ENCODE data around the gene NOXRED1.

Gene NOXRED1

GRCh38 chr14:77372304-77372841 lies 51.0 kb downstream of the NOXRED1 start:
- H3K27ac ChIP-seq (ENCODE audit: insufficient read depth in 1 of 2, low read depth in 1 of 2, low read length in 2 of 2, poor library complexity in 1 of 2, severe bottlenecking in 2 of 2) = peak overlapping the region; percentile 47 to 64
- WGBS (ENCODE audit: insufficient coverage) = 6% methylated on average over 4 of the region's 4 CpGs
- no peaks in the 10 kb centered on the region for H3K9me3 ChIP-seq (ENCODE audit: control extremely low read depth in 1 of 5, control insufficient read depth in 4 of 5, insufficient read depth in 2 of 5, low read depth in 1 of 5, low read length in 4 of 5)
- H3K4me3 ChIP-seq (ENCODE audit: control insufficient read depth in 1 of 7, extremely low read depth in 1 of 7, insufficient read depth in 4 of 7, low read depth in 2 of 7, low read length in 6 of 7) = peak overlapping the region in 3 of 7 experiments; percentile 13 to 26 (median 15)
- CTCF ChIA-PET = interaction anchor here (1.3 kb wide), 1 partner anchor 87 kb away, joined by 3 read pairs; no protein-coding TSS in a partner anchor
- peaks cover 13 to 61% (median 43%) of the 10 kb centered on the region in 4 experiments for H3K4me1 ChIP-seq (ENCODE audit: control extremely low read depth in 1 of 4, control insufficient read depth in 4 of 4, insufficient read depth in 4 of 4, low read length in 3 of 4)
- peak; percentile 23 to 71 (median 51) for DNase-seq
- H3K36me3 ChIP-seq (ENCODE audit: control insufficient read depth in 4 of 4, insufficient read depth in 4 of 4, low read length in 3 of 4) = peaks cover 0 to 4% (median 0%) of the 10 kb centered on the region in 4 experiments
- POLR2A ChIA-PET = no interaction called here
- H3K27me3 ChIP-seq (replicated peaks in 2 of 5; ENCODE audit: control insufficient read depth in 4 of 5, insufficient read depth in 5 of 5, low read length in 4 of 5) = no peaks in the 10 kb centered on the region

GRCh38 chr14:77369285-77369684 lies 54.0 kb downstream of the NOXRED1 start:
- Histone ChIP-seq H3K4me3 (ENCODE audit: control insufficient read depth in 1 of 7, extremely low read depth in 1 of 7, insufficient read depth in 4 of 7, low read depth in 2 of 7, low read length in 6 of 7) (peak overlapping the region in 2 of 7 experiments; percentile 13 to 21), H3K4me1 (ENCODE audit: control extremely low read depth in 1 of 4, control insufficient read depth in 4 of 4, insufficient read depth in 4 of 4, low read length in 3 of 4) (peaks cover 7 to 40% (median 26%) of the 10 kb centered on the region in 4 experiments), H3K36me3 (ENCODE audit: control insufficient read depth in 4 of 4, insufficient read depth in 4 of 4, low read length in 3 of 4) (peaks cover 0 to 4% (median 2%) of the 10 kb centered on the region in 4 experiments), H3K27me3 (replicated peaks in 2 of 5; ENCODE audit: control insufficient read depth in 4 of 5, insufficient read depth in 5 of 5, low read length in 4 of 5) (no peaks in the 10 kb centered on the region), H3K27ac (ENCODE audit: insufficient read depth in 1 of 2, low read depth in 1 of 2, low read length in 2 of 2, poor library complexity in 1 of 2, severe bottlenecking in 2 of 2) (no peak overlapping the region), H3K9me3 (ENCODE audit: control extremely low read depth in 1 of 5, control insufficient read depth in 4 of 5, insufficient read depth in 2 of 5, low read depth in 1 of 5, low read length in 4 of 5) (no peaks in the 10 kb centered on the region)
- CTCF ChIA-PET = interaction anchor here (1.0 to 1.3 kb wide), 2 partner anchors 10 to 183 kb away, joined by 3 read pairs; no protein-coding TSS in a partner anchor
- WGBS (ENCODE audit: insufficient coverage) = 0% methylated on average over 1 of the region's 1 CpG
- DNase-seq = peak in 1 of 3 donors; percentile 23
- POLR2A ChIA-PET = no interaction called here

- POLR2A ChIA-PET = interaction anchor here (0.5 kb wide), 1 partner anchor 140 kb away, joined by 3 read pairs; no protein-coding TSS in a partner anchor
- CTCF ChIA-PET = interaction anchor here (1.6 kb wide), 1 partner anchor 10 kb away, joined by 5 read pairs; no protein-coding TSS in a partner anchor
- WGBS (ENCODE audit: insufficient coverage) = 93% methylated on average over 2 of the region's 3 CpGs
These were observed 59.2 kb downstream of the NOXRED1 start for GRCh38 chr14:77364146-77364545.

GRCh38 chr14:77359626-77360025 lies 63.7 kb downstream of the NOXRED1 start:
- peaks cover 0 to 4% (median 1%) of the 10 kb centered on the region in 4 experiments for H3K36me3 ChIP-seq (ENCODE audit: control insufficient read depth in 4 of 4, insufficient read depth in 4 of 4, low read length in 3 of 4)
- POLR2A ChIA-PET = no interaction called here
- DNase-seq = no peak
- CTCF ChIA-PET = interaction anchor here (1.4 kb wide), 1 partner anchor 10 kb away, joined by 3 read pairs; no protein-coding TSS in a partner anchor
- H3K27me3 ChIP-seq (replicated peaks in 2 of 5; ENCODE audit: control insufficient read depth in 4 of 5, insufficient read depth in 5 of 5, low read length in 4 of 5) = no peaks in the 10 kb centered on the region
- no peak overlapping the region for H3K27ac ChIP-seq (ENCODE audit: insufficient read depth in 1 of 2, low read depth in 1 of 2, low read length in 2 of 2, poor library complexity in 1 of 2, severe bottlenecking in 2 of 2)
- peaks cover 0 to 3% (median 0%) of the 10 kb centered on the region in 5 experiments for H3K9me3 ChIP-seq (ENCODE audit: control extremely low read depth in 1 of 5, control insufficient read depth in 4 of 5, insufficient read depth in 2 of 5, low read depth in 1 of 5, low read length in 4 of 5)
- WGBS (ENCODE audit: insufficient coverage) = no CpG with 5 or more reads among the region's 1 CpG
- no peak overlapping the region for H3K4me3 ChIP-seq (ENCODE audit: control insufficient read depth in 1 of 7, extremely low read depth in 1 of 7, insufficient read depth in 4 of 7, low read depth in 2 of 7, low read length in 6 of 7)
- peaks cover 0 to 3% (median 0%) of the 10 kb centered on the region in 4 experiments for H3K4me1 ChIP-seq (ENCODE audit: control extremely low read depth in 1 of 4, control insufficient read depth in 4 of 4, insufficient read depth in 4 of 4, low read length in 3 of 4)

More at GRCh38 chr14:77364146-77364545, 59.2 kb downstream of the NOXRED1 start:
- peaks cover 0 to 3% (median 0%) of the 10 kb centered on the region in 5 experiments for H3K9me3 ChIP-seq (ENCODE audit: control extremely low read depth in 1 of 5, control insufficient read depth in 4 of 5, insufficient read depth in 2 of 5, low read depth in 1 of 5, low read length in 4 of 5)
- no peak overlapping the region for H3K27ac ChIP-seq (ENCODE audit: insufficient read depth in 1 of 2, low read depth in 1 of 2, low read length in 2 of 2, poor library complexity in 1 of 2, severe bottlenecking in 2 of 2)
- H3K27me3 ChIP-seq (replicated peaks in 2 of 5; ENCODE audit: control insufficient read depth in 4 of 5, insufficient read depth in 5 of 5, low read length in 4 of 5) = no peaks in the 10 kb centered on the region
- H3K36me3 ChIP-seq (ENCODE audit: control insufficient read depth in 4 of 4, insufficient read depth in 4 of 4, low read length in 3 of 4) = peaks cover 0 to 4% (median 2%) of the 10 kb centered on the region in 4 experiments
- no peak overlapping the region for H3K4me3 ChIP-seq (ENCODE audit: control insufficient read depth in 1 of 7, extremely low read depth in 1 of 7, insufficient read depth in 4 of 7, low read depth in 2 of 7, low read length in 6 of 7)
- DNase-seq = no peak
- H3K4me1 ChIP-seq (ENCODE audit: control extremely low read depth in 1 of 4, control insufficient read depth in 4 of 4, insufficient read depth in 4 of 4, low read length in 3 of 4) = peaks cover 0 to 6% (median 2%) of the 10 kb centered on the region in 4 experiments

GRCh38 chr14:77356899-77357298 lies 66.4 kb downstream of the NOXRED1 start:
- H3K4me1 ChIP-seq (ENCODE audit: control extremely low read depth in 1 of 4, control insufficient read depth in 4 of 4, insufficient read depth in 4 of 4, low read length in 3 of 4) = no peaks in the 10 kb centered on the region
- no peak for DNase-seq
- POLR2A ChIA-PET = no interaction called here
- no peak overlapping the region for H3K4me3 ChIP-seq (ENCODE audit: control insufficient read depth in 1 of 7, extremely low read depth in 1 of 7, insufficient read depth in 4 of 7, low read depth in 2 of 7, low read length in 6 of 7)
- peaks cover 0 to 4% (median 1%) of the 10 kb centered on the region in 4 experiments for H3K36me3 ChIP-seq (ENCODE audit: control insufficient read depth in 4 of 4, insufficient read depth in 4 of 4, low read length in 3 of 4)
- H3K27me3 ChIP-seq (replicated peaks in 2 of 5; ENCODE audit: control insufficient read depth in 4 of 5, insufficient read depth in 5 of 5, low read length in 4 of 5) = no peaks in the 10 kb centered on the region
- WGBS (ENCODE audit: insufficient coverage) = 92% methylated on average over 4 of the region's 4 CpGs
- CTCF ChIA-PET = interaction anchor here (0.6 to 1.5 kb wide), 2 partner anchors 28 to 136 kb away, joined by 3 read pairs; no protein-coding TSS in a partner anchor
- H3K27ac ChIP-seq (ENCODE audit: insufficient read depth in 1 of 2, low read depth in 1 of 2, low read length in 2 of 2, poor library complexity in 1 of 2, severe bottlenecking in 2 of 2) = no peak overlapping the region
- H3K9me3 ChIP-seq (ENCODE audit: control extremely low read depth in 1 of 5, control insufficient read depth in 4 of 5, insufficient read depth in 2 of 5, low read depth in 1 of 5, low read length in 4 of 5) = no peaks in the 10 kb centered on the region

GRCh38 chr14:77355811-77356210 lies 67.5 kb downstream of the NOXRED1 start:
- WGBS (ENCODE audit: insufficient coverage) = 98% methylated on average over 4 of the region's 4 CpGs
- no peaks in the 10 kb centered on the region for H3K27me3 ChIP-seq (replicated peaks in 2 of 5; ENCODE audit: control insufficient read depth in 4 of 5, insufficient read depth in 5 of 5, low read length in 4 of 5)
- H3K36me3 ChIP-seq (ENCODE audit: control insufficient read depth in 4 of 4, insufficient read depth in 4 of 4, low read length in 3 of 4) = peaks cover 0 to 6% (median 2%) of the 10 kb centered on the region in 4 experiments
- CTCF ChIA-PET = interaction anchor here (1.4 to 1.5 kb wide), 2 partner anchors 11 to 27 kb away, joined by 3 read pairs; no protein-coding TSS in a partner anchor
- no peak overlapping the region for H3K4me3 ChIP-seq (ENCODE audit: control insufficient read depth in 1 of 7, extremely low read depth in 1 of 7, insufficient read depth in 4 of 7, low read depth in 2 of 7, low read length in 6 of 7)
- POLR2A ChIA-PET = no interaction called here
- H3K4me1 ChIP-seq (ENCODE audit: control extremely low read depth in 1 of 4, control insufficient read depth in 4 of 4, insufficient read depth in 4 of 4, low read length in 3 of 4) = no peaks in the 10 kb centered on the region
- no peaks in the 10 kb centered on the region for H3K9me3 ChIP-seq (ENCODE audit: control extremely low read depth in 1 of 5, control insufficient read depth in 4 of 5, insufficient read depth in 2 of 5, low read depth in 1 of 5, low read length in 4 of 5)
- DNase-seq = no peak
- H3K27ac ChIP-seq (ENCODE audit: insufficient read depth in 1 of 2, low read depth in 1 of 2, low read length in 2 of 2, poor library complexity in 1 of 2, severe bottlenecking in 2 of 2) = no peak overlapping the region

Measured in common myeloid progenitor, CD34-positive (primary cell).